ENCODE data around the gene TACR1. TPM values are rescaled to one million over a fixed set of nuclear protein-coding genes. Genes with fewer than 3 reads are reported as not detected.
A peak's percentile ranks its signal among the peaks of the same experiment; 100 is the strongest.
"Not testable (repeated sequence)": the region's sequence is repeated elsewhere in the genome, so short reads cannot be mapped to it uniquely, and the experiment has no call there.

TACR1 gene
- total RNA-seq, 3 donors from 2014 or later, result 1.3 to 5.9 (median 2.4) TPM

GRCh38 chr2:75153221-75153620 is 46.1 kb downstream of the TACR1 start:
- Histone ChIP-seq H3K36me3 (no peaks in the 10 kb centered on the region), H3K4me3 (no peak overlapping the region), H3K27ac (peak overlapping the region; percentile 64 to 80), H3K4me1 (no peaks in the 10 kb centered on the region), H3K9me3 (no peaks in the 10 kb centered on the region), H3K27me3 (no peaks in the 10 kb centered on the region)
- intact Hi-C loops (cut with DNase I; ENCODE audit: low total_unique reads), result no loop called here
- DNase-seq (ENCODE audit: low spot score in 2 of 2), result no peak
- TF ChIP-seq, protein P1, sequence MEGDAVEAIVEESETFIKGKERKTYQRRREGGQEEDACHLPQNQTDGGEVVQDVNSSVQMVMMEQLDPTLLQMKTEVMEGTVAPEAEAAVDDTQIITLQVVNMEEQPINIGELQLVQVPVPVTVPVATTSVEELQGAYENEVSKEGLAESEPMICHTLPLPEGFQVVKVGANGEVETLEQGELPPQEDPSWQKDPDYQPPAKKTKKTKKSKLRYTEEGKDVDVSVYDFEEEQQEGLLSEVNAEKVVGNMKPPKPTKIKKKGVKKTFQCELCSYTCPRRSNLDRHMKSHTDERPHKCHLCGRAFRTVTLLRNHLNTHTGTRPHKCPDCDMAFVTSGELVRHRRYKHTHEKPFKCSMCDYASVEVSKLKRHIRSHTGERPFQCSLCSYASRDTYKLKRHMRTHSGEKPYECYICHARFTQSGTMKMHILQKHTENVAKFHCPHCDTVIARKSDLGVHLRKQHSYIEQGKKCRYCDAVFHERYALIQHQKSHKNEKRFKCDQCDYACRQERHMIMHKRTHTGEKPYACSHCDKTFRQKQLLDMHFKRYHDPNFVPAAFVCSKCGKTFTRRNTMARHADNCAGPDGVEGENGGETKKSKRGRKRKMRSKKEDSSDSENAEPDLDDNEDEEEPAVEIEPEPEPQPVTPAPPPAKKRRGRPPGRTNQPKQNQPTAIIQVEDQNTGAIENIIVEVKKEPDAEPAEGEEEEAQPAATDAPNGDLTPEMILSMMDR (IDR thresholded peaks at IDR 0.05), result no peak
- TF ChIP-seq POLR2A (IDR thresholded peaks at IDR 0.05) (no peak), POLR2AphosphoS5 (IDR thresholded peaks at IDR 0.05) (no peak)

- intact Hi-C loops (cut with DNase I; ENCODE audit: low total_unique reads); H3K36me3 ChIP-seq; H3K27me3 ChIP-seq; H3K4me3 ChIP-seq; H3K27ac ChIP-seq; H3K4me1 ChIP-seq; H3K9me3 ChIP-seq; DNase-seq (ENCODE audit: low spot score in 2 of 2): not testable (repeated sequence)
These were observed 47.1 kb downstream of the TACR1 start for GRCh38 chr2:75152243-75152642.

DNA sequence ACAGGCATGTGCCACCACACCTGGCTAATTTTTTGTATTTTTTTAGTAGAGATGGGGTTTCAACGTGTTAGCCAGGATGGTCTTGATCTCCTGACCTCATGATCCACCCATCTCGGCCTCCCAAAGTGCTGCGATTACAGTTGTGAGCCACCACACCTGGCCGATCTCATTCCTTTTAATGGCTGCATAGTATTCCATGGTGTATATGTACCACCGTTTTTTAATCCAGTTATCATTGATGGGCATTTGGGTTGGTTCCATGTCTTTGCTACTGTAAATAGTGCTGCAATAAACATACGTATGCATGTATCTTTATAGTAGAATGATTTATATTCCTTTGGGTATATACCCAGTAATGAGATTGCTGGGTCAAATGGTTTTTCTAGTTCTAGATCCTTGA is 51.4 kb downstream of the TACR1 start:
- H3K4me3 ChIP-seq; H3K36me3 ChIP-seq; H3K27ac ChIP-seq; intact Hi-C loops (cut with DNase I; ENCODE audit: low total_unique reads); H3K27me3 ChIP-seq; DNase-seq (ENCODE audit: low spot score in 2 of 2); H3K4me1 ChIP-seq; H3K9me3 ChIP-seq: not testable (repeated sequence)

- TF ChIP-seq, protein P1 (IDR thresholded peaks at IDR 0.05), result no peak
- TF ChIP-seq POLR2A (IDR thresholded peaks at IDR 0.05) (no peak), POLR2AphosphoS5 (IDR thresholded peaks at IDR 0.05) (no peak)
- no peaks in the 10 kb centered on the region for H3K36me3 ChIP-seq
- H3K4me3 ChIP-seq, result no peak overlapping the region
- no peaks in the 10 kb centered on the region for H3K27me3 ChIP-seq
- no peak for DNase-seq (ENCODE audit: low spot score in 2 of 2)
- H3K27ac ChIP-seq, result peak overlapping the region in 1 of 2 donors; percentile 44
- H3K4me1 ChIP-seq, result peaks cover 0 to 7% of the 10 kb centered on the region in 2 donors
- no peaks in the 10 kb centered on the region for H3K9me3 ChIP-seq
- intact Hi-C loops (cut with DNase I; ENCODE audit: low total_unique reads), result no loop called here
These were observed 52.6 kb downstream of the TACR1 start for GRCh38 chr2:75146606-75147332.

GRCh38 chr2:75146221-75146605 is 53.1 kb downstream of the TACR1 start:
- H3K9me3 ChIP-seq; intact Hi-C loops (cut with DNase I; ENCODE audit: low total_unique reads); H3K36me3 ChIP-seq; H3K4me1 ChIP-seq; H3K4me3 ChIP-seq; DNase-seq (ENCODE audit: low spot score in 2 of 2); H3K27me3 ChIP-seq: not testable (repeated sequence)
- H3K27ac ChIP-seq, result peak overlapping the region in 1 of 2 donors; percentile 44

DNA sequence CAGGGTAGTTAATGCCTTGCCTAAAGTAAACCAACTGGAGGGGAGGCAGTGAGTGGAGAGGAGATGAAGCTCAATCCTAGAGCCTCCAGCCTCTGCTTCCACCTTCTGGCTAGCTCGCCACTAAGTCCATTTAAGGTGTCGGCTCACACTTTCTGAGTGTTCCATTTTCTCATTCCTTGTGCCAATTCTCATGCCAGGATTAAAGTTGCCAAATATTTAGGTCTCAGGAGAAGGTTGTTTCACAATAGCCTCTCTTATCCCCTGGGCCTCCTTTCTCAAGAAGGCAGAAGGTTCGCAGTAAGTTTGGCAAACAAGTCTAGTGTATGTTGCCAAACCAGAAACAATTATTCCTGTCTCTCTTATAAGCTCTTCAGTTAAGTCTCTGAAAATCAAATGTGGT is 57.2 kb downstream of the TACR1 start:
- Histone ChIP-seq H3K27ac (peak overlapping the region in 1 of 2 donors; percentile 60), H3K9me3 (no peaks in the 10 kb centered on the region), H3K4me1 (peaks cover 0 to 7% of the 10 kb centered on the region in 2 donors), H3K27me3 (no peaks in the 10 kb centered on the region), H3K36me3 (no peaks in the 10 kb centered on the region), H3K4me3 (no peak overlapping the region)
- TF ChIP-seq POLR2A (IDR thresholded peaks at IDR 0.05) (no peak), POLR2AphosphoS5 (IDR thresholded peaks at IDR 0.05) (peak in 2 of 3 donors; percentile 61 to 69)
- TF ChIP-seq, protein P1 (IDR thresholded peaks at IDR 0.05), result no peak
- DNase-seq (ENCODE audit: low spot score in 2 of 2), result peak in 1 of 2 donors; percentile 27
- intact Hi-C loops (cut with DNase I; ENCODE audit: low total_unique reads), result no loop called here

Measured in breast epithelium (tissue), 4 donors.